GM19467 (cell line): ENCODE measurements around the gene DTNB.

ENCODE experiments used
- ATAC-seq: cut with Tn5 transposase; IDR thresholded peaks from one replicate; pipeline ENCODE4 v1.9.1; 2021; ENCODE audit warnings: mild to moderate bottlenecking, moderate library complexity; ENCODE audit not compliant: unreplicated experiment

Gene DTNB

DNA sequence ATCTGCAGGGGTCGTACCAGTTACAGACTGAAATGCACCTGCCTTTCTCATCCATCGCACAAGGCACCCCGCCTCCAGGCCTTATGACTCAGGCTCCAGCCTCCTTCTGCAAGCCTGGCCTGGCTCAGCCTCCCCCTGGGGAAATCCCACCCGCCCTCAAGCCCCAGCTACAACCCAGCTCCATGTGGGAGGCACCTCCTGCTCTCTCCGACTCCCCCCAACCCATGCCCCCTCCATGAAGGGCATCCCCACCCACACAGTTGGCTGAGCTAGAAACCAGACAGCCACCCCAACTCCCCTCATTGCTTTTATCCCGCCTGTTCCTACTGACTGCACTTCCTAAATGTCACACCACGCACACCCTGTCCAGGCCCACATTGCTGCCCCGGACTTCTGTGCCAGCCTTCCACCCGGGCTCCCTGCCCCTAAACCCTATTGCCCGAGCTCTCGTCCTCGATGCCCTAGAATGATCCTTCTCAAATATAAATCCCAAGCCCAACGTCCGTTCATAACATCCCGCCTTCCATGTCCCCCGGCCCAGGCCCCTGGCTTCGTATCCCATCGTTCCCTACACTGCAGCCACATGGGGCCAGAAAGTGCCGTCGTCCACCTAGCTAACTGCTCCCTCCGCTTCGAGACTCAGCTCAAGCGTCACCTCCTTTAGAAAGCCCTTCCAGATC is 341.6 kb downstream of the DTNB start:
- no peak for ATAC-seq

- no peak for ATAC-seq
These were observed 342.4 kb downstream of the DTNB start for GRCh38 chr2:25330937-25331336.

DNA sequence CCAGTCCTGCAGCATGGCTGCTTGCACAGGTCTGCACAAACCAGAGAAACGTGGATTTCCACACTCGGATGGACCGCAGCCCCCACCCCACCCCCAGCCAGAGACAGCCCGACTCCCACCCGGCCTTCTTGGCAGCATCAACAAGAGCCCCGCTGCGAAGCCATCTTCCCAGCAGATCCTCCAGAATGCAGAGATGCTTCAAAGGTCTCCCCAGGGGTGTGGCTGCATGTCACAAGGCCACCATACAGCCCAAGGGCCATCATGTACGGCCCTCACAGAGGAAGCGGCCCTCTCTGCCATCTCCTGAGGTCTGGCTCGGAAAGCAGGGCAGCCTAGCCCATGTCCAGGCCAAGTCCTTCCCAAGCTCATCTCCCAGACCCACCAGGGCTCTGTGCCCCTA is 343.1 kb downstream of the DTNB start:
- no peak for ATAC-seq

DNA sequence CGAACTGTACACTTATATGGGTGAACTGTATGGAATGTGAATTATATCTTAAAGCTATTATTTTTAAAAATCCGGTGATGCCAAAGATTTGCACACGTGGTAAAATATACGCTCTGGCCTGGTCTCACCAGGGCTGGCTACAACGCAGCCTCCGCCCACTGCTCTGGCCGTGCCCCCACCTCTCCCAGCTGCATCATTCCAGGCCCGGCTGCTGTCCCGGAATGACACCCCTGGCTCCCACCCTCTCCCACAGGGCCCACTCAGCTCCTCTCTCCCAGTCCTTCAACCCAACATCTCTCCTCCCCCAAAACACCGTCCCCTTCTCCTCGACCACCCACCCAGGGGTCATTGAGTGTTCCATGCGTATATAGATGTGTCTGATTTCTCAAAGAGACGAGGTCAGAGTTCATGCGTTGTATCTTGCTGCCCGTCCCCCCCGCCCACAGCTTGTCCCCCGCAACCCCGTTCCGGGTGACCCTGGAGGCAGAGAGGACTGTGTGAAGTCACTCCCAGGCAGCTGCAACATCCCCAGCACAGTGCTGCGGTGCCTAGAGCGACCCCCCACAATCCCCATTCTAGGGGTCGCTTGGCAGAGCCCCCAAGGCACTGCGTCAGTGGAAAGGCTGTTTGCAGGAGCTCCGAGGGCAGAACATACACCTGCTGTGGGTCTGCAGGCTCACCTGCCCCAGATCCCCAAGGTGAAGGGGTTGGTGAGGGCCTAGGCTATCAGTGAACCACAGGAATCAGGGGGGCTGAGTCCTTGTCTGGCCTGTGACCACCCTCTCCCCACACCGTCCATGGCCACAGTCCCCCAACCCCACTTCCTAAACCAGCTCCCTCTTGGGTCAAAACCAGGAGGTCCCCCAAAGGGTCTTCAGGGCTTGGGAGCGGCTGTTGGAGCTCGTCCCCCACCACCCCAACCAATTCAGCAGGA is 345.0 kb downstream of the DTNB start:
- ATAC-seq, result no peak
